GM08714 (cell line): ENCODE data around the gene XCL2.

Experiments used
- H3K4me3 ChIP-seq: fragments of 200-500 bp; sonication (Bioruptor generic); 2 replicates; pipeline ENCODE4 v1.5.1; 2014; ENCODE audit warnings: mild to moderate bottlenecking, low read length, inconsistent platforms
- ZNF274 ChIP-seq: IDR thresholded peaks from 2 replicates; pipeline ENCODE4 v1.6.1; 2012; ENCODE audit warnings: mild to moderate bottlenecking, low read depth, low read length

XCL2 gene

DNA sequence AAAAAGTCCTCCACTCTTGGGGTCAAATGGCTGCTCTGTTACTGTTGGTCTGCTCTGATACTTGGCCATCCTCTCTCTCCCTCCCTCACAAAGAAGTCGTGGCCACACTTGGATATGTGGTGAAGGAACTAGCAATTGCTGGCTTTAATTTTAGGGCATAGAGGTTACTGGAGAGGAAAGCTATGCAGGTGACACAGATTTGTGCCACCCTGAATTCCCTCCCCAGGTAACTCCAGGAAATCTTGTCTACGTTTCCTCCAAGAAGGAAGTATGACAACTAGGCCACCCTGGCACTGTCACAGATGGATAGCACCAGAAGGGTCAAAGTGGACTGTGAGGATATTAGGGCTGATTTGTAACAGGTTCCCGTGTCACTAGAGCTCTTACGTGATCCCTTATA is 36.0 kb downstream of the XCL2 start:
- TF ChIP-seq ZNF274 = no peak
- no peak overlapping the region for H3K4me3 ChIP-seq

DNA sequence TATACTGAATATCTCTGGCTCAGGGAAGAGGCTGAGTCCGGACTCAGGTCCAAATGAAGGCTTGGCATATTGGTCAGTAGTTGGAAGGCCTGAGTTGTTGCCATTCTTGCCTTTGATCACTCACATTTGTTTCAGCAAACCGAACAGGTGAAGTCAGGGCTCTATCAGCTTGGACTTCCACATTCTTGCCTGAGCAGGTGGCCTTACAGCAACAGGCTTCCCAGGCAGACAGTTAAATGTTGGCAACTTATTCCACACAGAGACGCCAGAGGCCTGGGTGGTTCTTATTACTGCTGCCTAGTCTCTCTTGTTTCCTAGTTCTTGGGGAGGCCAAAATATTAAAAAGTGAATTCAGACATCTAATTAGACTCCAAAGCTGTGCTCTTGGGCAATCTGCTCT is 36.6 kb downstream of the XCL2 start:
- no peak overlapping the region for H3K4me3 ChIP-seq
- no peak for TF ChIP-seq ZNF274

DNA sequence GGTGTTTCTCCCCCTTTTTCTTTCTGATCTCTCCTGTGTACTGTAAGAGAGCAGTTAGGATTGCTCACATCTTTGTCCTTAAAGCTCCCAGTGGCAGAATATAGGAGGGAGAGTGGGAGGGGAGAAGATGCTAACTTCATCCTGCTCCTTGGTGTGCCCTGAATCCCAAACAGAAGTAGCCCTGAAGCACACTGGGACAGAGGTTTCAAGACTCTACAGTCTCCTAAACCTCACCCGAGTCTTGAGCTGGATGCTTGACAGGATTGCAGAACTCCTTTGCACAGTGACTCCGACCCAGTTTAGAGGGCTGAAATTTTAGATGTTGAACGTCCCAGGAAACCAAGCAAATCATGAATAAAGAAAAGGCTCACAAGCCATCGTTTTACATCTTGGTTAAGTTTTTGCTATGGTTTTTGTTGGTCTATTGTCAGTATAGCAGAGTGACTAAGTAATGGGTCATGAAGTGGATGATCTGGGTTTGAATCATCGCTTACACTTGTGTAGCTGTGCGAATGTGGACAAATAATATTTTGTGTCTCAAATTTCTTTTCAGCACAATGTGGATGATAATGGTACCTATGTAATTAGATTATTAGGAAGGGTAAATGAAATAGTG is 37.5 kb downstream of the XCL2 start:
- TF ChIP-seq ZNF274 = no peak
- no peak overlapping the region for H3K4me3 ChIP-seq

DNA sequence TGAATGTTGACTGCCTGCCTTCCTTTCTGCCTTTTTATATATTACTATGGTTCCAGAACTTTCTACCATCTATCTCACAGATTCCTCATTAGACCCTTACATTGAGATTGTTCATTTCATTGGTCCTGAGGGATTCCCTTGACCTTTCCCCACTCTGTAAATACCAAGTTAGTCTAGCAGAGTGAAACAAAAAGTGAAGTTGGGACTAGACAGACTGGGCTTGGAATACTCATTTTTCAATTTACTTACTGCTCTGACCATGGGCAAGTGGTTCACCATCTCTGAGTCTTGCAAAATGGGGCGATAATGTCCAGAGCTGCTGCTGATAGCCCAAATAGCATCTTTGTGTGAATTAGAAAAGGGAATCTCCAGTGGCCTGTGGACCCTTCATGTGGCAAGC is 38.8 kb downstream of the XCL2 start:
- TF ChIP-seq ZNF274 = no peak
- no peak overlapping the region for H3K4me3 ChIP-seq

DNA sequence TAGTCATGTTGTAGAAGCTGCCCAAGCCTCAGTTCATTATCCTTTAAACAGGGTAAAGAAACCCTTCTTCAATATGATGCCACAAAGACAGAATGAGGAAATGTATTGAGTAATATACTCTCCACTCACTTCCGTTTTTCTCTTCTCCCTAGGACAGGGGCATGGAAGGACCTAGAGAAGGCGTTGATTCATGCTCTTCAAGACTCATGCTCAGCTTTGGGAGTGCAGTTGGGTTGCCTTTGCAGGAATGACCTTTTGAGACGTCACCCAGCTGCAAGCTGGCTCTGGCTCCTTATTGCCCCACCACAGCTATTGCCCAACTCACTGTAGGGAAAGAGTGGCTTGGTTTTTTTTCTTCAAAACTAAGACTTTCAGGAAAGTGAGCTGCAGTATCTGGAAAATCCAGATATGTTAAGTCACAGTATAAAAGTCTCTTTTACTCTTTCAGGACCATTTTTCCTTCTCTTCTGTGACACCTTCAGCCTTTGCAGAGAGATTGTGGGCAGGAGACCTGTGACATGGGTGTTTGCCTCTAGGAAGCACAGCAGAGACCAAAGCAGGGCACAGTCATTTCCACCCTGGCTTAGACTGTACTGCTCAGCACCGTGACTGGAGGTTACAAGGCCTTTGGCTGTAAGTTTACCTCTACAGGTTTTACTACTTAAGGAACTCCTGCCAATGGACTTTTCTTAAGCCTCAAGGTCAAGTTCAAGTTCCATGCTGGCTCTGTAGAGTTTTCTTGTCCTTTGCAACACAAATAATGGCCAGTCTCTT is 39.5 kb downstream of the XCL2 start:
- no peak for TF ChIP-seq ZNF274
- no peak overlapping the region for H3K4me3 ChIP-seq

DNA sequence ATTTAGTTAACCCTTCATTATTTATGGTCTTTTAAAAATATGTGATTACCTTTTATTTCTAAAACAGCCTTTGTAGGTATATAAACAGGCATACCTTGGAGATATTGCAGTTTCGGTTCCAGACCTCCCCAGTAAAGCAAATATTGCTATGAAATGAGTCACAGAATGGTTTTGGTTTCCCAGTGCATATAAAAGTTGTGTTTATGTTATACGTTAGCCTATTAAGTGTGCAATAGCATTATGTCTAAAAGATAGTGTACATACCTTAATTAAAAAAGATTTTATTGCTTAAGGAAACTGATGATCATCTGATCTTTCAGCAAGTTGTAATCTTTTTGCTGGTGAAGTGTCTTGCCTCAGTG is 44.1 kb downstream of the XCL2 start:
- no peak overlapping the region for H3K4me3 ChIP-seq

DNA sequence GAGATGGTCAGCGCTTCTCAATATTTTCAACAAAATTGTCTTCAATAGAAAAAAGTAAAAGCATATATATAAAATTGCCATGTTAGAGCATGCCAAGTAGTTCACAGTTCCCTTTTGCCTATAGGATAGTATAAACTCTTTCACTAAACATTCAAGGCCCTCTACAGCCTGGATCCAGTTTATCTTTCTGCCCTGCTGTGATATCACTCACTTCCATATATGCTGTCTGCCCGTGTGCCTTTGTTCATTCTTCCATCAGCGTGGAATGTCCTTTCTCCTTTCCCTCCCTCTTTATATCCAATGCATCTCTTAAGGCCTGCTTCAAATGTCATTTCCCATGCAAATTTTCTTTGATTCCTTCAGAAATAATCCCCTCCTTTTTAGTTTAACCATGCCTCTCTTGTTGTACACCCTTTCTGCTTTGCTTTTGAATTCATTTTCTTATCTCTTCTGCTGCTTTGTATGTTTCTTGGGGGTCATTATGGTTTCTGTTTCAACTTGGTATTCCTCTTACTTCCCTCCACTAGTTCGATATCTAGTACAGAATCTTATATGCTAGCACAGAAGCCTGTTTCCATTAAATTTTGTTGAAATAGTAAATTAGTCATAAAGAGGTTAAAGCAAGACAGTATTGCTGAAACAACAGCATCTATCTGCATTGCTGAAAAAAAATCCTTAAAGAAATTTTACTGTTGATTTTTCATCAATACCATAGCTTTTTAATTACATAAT is 44.7 kb downstream of the XCL2 start:
- no peak for TF ChIP-seq ZNF274
- no peak overlapping the region for H3K4me3 ChIP-seq

More for the DNA sequence above, 44.1 kb downstream of the XCL2 start:
- no peak for TF ChIP-seq ZNF274

DNA sequence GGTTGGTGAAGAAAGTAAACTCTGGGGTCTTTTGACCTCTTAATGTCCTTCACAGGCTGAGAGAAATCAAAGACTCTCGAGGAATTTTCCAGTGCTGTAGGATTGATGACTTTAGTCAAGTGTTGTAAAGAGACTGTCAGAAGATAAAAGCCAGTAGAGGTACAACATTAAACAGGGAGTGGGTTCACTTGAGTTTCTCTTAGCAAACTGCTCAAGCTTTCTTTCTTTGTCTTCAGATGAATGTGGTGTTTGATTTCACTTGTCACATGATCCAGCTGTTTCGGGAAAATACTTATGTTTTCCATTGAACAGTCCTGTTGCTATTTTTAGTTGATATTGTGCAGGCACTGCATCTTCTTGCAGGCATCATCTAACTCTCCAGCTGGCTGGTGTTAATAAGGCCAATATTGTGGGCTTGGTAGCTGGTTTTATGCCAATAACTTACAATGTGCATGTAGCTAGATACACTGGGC is 45.6 kb downstream of the XCL2 start:
- TF ChIP-seq ZNF274 = no peak
- H3K4me3 ChIP-seq = no peak overlapping the region

DNA sequence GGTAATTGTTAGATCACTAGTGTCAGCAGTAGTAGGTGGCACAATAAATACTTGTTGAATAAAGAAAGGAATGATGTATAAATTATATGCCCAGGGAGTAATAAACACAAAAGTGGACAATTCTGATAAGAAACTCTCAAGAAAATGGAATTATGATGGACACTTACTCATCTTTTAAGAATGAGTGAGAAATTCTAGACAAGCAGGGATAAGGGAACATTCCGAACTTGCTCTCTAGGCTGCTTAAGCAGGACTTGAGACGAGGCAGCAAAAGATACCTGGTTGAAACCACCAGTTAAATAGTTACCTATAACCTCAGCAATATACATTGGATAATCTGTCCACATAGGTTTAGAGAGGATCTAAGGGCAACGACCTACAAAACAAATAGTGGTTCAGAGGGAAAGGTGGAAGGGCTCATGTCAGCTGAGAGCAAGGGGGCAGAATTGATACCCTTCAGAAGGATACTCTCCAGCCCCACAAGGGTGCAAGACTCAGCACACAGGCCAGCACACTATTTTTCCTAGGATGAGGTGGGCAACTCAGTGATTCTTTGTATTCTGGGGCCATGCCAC is 46.3 kb downstream of the XCL2 start:
- no peak overlapping the region for H3K4me3 ChIP-seq
- TF ChIP-seq ZNF274 = no peak

DNA sequence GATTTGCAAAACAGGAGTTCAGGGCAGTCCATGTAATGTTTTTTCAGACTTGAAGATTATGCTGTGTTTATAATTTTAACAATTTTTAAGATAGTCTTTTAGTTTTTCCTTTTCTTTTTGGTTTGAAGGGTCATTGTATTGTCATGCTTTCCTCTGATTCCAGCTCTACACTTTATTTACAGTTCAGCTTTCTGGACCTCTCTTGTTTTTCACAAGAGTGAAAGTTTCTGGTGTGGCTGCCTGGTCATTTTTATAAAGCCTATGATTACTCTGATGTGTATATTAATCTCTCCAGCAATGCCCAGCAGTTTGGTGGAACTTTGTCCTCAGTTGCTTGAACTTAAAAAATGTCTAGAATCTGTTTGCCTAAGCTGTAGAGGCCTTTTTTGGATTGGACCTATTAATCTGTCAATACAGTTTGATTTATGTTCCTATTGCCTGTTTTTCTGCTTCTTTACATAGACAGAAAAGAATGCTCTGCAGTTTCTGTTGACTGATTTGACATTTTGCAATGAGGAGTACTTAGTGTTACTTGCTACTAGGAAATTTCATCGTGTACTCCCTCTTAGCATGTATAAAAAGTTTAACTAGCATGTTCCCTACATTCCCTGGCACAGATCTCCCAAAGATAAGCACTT is 52.2 kb downstream of the XCL2 start:
- TF ChIP-seq ZNF274 = no peak
- no peak overlapping the region for H3K4me3 ChIP-seq
